Measurements from ENCODE around the gene SPATA19. TPM values are rescaled to one million over a fixed set of nuclear protein-coding genes. Genes with fewer than 3 reads are reported as not detected.

The SPATA19 gene
- total and polyA plus RNA-seq, 2 of the 13 experiments (the other 11 are each of a cell fraction or from before 2014, with no cell fraction given) = not detected

DNA sequence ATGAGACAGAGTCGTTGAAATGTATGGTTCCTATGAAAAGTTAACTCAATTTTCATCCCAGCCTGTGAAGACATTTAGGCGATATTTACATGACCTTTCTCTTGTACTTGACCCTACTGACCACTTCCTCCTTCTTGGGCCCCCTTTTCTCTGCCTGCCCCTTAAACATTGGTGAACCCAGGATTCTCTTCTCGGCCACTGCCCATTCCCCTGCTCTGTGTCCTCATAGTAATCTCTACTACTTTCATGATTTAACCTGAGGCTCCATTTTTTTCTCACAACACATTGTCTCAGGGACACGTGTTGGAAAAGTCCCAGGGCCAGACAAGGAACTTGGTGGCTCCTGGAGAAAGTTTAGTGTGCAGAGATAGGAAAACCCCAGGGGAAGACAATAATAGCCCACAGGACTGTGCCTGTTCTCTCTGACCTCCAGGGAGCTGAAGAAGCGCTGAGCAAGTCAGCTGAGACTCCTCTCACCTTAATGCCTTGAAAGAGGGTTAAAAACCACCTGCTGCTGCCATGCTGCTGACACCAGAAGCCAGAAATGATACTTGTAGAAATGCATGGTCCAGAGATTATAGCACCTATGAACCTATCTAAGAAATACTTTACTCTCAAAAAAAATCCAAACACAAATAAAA, 42.5 kb upstream of the SPATA19 start:
- Histone ChIP-seq H3K79me2 (ENCODE audit: insufficient read depth, low read length) (no peaks in the 10 kb centered on the region), H3K36me3 (replicated peaks in 1 of 2; ENCODE audit: control insufficient read depth in 1 of 2, insufficient read depth in 2 of 2, low read length in 2 of 2) (no peaks in the 10 kb centered on the region), H3K4me1 (ENCODE audit: insufficient read depth, low read length) (no peaks in the 10 kb centered on the region), H3K4me2 (ENCODE audit: low read depth, low read length) (no peak overlapping the region), H2AFZ (ENCODE audit: low read length) (no peak overlapping the region), H4K20me1 (ENCODE audit: insufficient read depth, low read length) (no peaks in the 10 kb centered on the region), H3K9me3 (ENCODE audit: low read length) (no peaks in the 10 kb centered on the region), H3K9ac (ENCODE audit: insufficient read depth, low read depth, low read length) (no peak overlapping the region), H3K27ac (ENCODE audit: extremely low read length, insufficient read depth, low read length) (no peak overlapping the region), H3K27me3 (ENCODE audit: control insufficient read depth in 1 of 2, insufficient read depth in 2 of 2, low read length in 2 of 2) (peaks cover 3 to 23% of the 10 kb centered on the region in 2 experiments; a peak in 2 of 5 replicates), H3K4me3 (replicated peaks in 1 of 3; ENCODE audit: insufficient read depth in 1 of 3, low read depth in 2 of 3, low read length in 3 of 3) (no peak overlapping the region)
- in situ Hi-C loops (cut with HindIII; ENCODE audit: extremely low pct_ligation_motif_present, low pct_unique_long_range_greater_than_20kb) (no loop called here), intact Hi-C loops (cut with micrococcal nuclease; ENCODE audit: unreplicated experiment) (no loop called here)
- no peak for TF ChIP-seq ZKSCAN5 (CRISPR knock-in tag; IDR thresholded peaks at IDR 0.05)
- TF ChIP-seq, protein P1, sequence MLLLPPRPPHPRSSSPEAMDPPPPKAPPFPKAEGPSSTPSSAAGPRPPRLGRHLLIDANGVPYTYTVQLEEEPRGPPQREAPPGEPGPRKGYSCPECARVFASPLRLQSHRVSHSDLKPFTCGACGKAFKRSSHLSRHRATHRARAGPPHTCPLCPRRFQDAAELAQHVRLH (CRISPR knock-in tag; IDR thresholded peaks at IDR 0.05; ENCODE audit: borderline replicate concordance, low read depth) = no peak
- POLR2A ChIA-PET = no interaction called here
- WGBS (ENCODE audit: low lambda C conversion rate) = under 1% methylated on average over 5 of the region's 5 CpGs
- CTCF ChIA-PET (ENCODE audit: low intra/inter-chr PET ratio, low total read pairs) = no interaction called here
- BruUV-seq (replicated peaks) = no TSS peak
- no peak for DNase-seq (ENCODE audit: low spot score)
- ATAC-seq = no peak
- no peak for FAIRE-seq

DNA sequence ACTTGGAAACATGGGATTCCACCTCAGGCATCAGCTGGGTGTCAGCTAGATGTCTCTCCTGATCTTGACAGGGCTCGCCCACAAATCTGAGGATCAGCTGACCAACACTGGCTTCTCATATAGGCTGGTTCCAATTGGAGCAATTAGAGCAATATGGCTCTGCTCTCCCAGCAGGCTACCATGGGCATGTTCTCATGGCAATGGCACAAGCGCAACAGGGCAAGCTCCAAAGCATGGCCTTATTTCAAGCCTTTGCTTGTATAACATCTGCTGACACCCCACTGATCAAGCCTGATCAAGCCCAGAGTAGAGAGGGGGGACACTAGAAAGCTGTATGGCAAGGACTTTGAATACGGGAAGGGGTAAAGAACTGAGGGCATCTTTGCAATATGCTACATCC, 40.7 kb upstream of the SPATA19 start:
- Histone ChIP-seq H3K9me3 (ENCODE audit: low read length) (no peaks in the 10 kb centered on the region), H4K20me1 (ENCODE audit: insufficient read depth, low read length) (no peaks in the 10 kb centered on the region), H3K4me3 (replicated peaks in 1 of 3; ENCODE audit: insufficient read depth in 1 of 3, low read depth in 2 of 3, low read length in 3 of 3) (no peak overlapping the region), H3K4me2 (ENCODE audit: low read depth, low read length) (no peak overlapping the region), H3K27ac (ENCODE audit: extremely low read length, insufficient read depth, low read length) (no peak overlapping the region), H3K9ac (ENCODE audit: insufficient read depth, low read depth, low read length) (no peak overlapping the region), H3K79me2 (ENCODE audit: insufficient read depth, low read length) (no peaks in the 10 kb centered on the region), H3K36me3 (replicated peaks in 1 of 2; ENCODE audit: control insufficient read depth in 1 of 2, insufficient read depth in 2 of 2, low read length in 2 of 2) (no peaks in the 10 kb centered on the region), H3K4me1 (ENCODE audit: insufficient read depth, low read length) (no peaks in the 10 kb centered on the region), H3K27me3 (ENCODE audit: control insufficient read depth in 1 of 2, insufficient read depth in 2 of 2, low read length in 2 of 2) (peaks cover 2 to 19% of the 10 kb centered on the region in 2 experiments; a peak in 2 of 5 replicates), H2AFZ (ENCODE audit: low read length) (no peak overlapping the region)
- WGBS (ENCODE audit: low lambda C conversion rate) = 0% methylated on average over 2 of the region's 3 CpGs
- ATAC-seq (no peak), DNase-seq (ENCODE audit: low spot score) (no peak), FAIRE-seq (no peak)
- CTCF ChIA-PET (ENCODE audit: low intra/inter-chr PET ratio, low total read pairs) = no interaction called here
- BruUV-seq (replicated peaks) = no TSS peak
- TF ChIP-seq ZFY (CRISPR knock-in tag; IDR thresholded peaks at IDR 0.05) (no peak), STAG1 (CRISPR knock-in tag; IDR thresholded peaks at IDR 0.05) (no peak), ZNF24 (IDR thresholded peaks at IDR 0.05) (no peak), SP1 (IDR thresholded peaks at IDR 0.05) (no peak), SP1 (CRISPR knock-in tag; IDR thresholded peaks at IDR 0.05) (no peak)
- TF ChIP-seq, protein P2, sequence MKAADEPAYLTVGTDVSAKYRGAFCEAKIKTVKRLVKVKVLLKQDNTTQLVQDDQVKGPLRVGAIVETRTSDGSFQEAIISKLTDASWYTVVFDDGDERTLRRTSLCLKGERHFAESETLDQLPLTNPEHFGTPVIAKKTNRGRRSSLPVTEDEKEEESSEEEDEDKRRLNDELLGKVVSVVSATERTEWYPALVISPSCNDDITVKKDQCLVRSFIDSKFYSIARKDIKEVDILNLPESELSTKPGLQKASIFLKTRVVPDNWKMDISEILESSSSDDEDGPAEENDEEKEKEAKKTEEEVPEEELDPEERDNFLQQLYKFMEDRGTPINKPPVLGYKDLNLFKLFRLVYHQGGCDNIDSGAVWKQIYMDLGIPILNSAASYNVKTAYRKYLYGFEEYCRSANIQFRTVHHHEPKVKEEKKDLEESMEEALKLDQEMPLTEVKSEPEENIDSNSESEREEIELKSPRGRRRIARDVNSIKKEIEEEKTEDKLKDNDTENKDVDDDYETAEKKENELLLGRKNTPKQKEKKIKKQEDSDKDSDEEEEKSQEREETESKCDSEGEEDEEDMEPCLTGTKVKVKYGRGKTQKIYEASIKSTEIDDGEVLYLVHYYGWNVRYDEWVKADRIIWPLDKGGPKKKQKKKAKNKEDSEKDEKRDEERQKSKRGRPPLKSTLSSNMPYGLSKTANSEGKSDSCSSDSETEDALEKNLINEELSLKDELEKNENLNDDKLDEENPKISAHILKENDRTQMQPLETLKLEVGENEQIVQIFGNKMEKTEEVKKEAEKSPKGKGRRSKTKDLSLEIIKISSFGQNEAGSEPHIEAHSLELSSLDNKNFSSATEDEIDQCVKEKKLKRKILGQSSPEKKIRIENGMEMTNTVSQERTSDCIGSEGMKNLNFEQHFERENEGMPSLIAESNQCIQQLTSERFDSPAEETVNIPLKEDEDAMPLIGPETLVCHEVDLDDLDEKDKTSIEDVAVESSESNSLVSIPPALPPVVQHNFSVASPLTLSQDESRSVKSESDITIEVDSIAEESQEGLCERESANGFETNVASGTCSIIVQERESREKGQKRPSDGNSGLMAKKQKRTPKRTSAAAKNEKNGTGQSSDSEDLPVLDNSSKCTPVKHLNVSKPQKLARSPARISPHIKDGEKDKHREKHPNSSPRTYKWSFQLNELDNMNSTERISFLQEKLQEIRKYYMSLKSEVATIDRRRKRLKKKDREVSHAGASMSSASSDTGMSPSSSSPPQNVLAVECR (CRISPR knock-in tag; IDR thresholded peaks at IDR 0.05; ENCODE audit: borderline replicate concordance) = no peak
- in situ Hi-C loops (cut with HindIII; ENCODE audit: extremely low pct_ligation_motif_present, low pct_unique_long_range_greater_than_20kb) (no loop called here), intact Hi-C loops (cut with micrococcal nuclease; ENCODE audit: unreplicated experiment) (no loop called here)
- POLR2A ChIA-PET = no interaction called here

All from HepG2 (cell line).